Neural crest cell (in vitro differentiated cells): ENCODE data around the gene ADRB2. TPM values are rescaled to one million over a fixed set of nuclear protein-coding genes. Genes with fewer than 3 reads are reported as not detected.

Experiments
- DNase-seq: peaks from one replicate; pipeline ENCODE4 v3.0.0; 2021; ENCODE audit warnings: low read depth, mixed read lengths, low spot score
- H3K27ac Mint-ChIP-seq: one replicate; pipeline ENCODE4 v1.8.0; 2021; ENCODE audit warnings: mild to moderate bottlenecking, mixed read lengths; ENCODE audit not compliant: unreplicated experiment
- H3K27me3 Mint-ChIP-seq: 2 replicates; pipeline ENCODE4 v1.8.0; 2021; ENCODE audit warnings: low read depth, mild to moderate bottlenecking, mixed read lengths
- H3K36me3 Mint-ChIP-seq: 2 replicates; pipeline ENCODE4 v1.8.0; 2021; ENCODE audit warnings: low read depth, mild to moderate bottlenecking, mixed read lengths
- H3K4me1 Mint-ChIP-seq: 2 replicates; pipeline ENCODE4 v1.8.0; 2021; ENCODE audit warnings: mixed read lengths
- H3K4me3 Mint-ChIP-seq: one replicate; pipeline ENCODE4 v1.8.0; 2021; ENCODE audit warnings: mild to moderate bottlenecking, mixed read lengths
- H3K9me3 Mint-ChIP-seq: 2 replicates; pipeline ENCODE4 v1.8.0; 2021; ENCODE audit warnings: mixed read lengths
- long read RNA-seq: library from polyadenylated mRNA; unstranded; transcript quantifications from one replicate; pipeline ENCODE4 v2.0.0, GENCODE V29; 2020
- total RNA-seq: library from RNA; stranded (reverse); gene quantifications from 2 replicates; pipeline ENCODE4 v1.2.1, GENCODE V29; 2021
- TF ChIP-seq, protein P1 (sequence below): fragments of 200-600 bp; sonication (generic); conservative IDR thresholded peaks from 2 replicates; pipeline ENCODE4 v1.5.0; 2021; ENCODE audit warnings: antibody characterized with exemption, mild to moderate bottlenecking

Gene ADRB2
- 0.11 and 0.16 TPM in 2 replicates for total RNA-seq
- long read RNA-seq, result 0 reads

GRCh38 chr5:148826053-148826738, at the start of gene ADRB2:
Gene ADRB2, plus strand, starts transcription at chr5:148826611. Its CDS starts 221 bp downstream, at chr5:148826832.
- Mint-ChIP-seq H3K36me3 (no peaks in the 10 kb centered on the region), H3K4me1 (peaks cover 10% of the 10 kb centered on the region), H3K27ac (no peak within 1 kb of the TSS), H3K27me3 (peaks cover 82% of the 10 kb centered on the region), H3K9me3 (no peaks in the 10 kb centered on the region), H3K4me3 (peak within 1 kb of the TSS; percentile 88)
- TF ChIP-seq, protein P1, sequence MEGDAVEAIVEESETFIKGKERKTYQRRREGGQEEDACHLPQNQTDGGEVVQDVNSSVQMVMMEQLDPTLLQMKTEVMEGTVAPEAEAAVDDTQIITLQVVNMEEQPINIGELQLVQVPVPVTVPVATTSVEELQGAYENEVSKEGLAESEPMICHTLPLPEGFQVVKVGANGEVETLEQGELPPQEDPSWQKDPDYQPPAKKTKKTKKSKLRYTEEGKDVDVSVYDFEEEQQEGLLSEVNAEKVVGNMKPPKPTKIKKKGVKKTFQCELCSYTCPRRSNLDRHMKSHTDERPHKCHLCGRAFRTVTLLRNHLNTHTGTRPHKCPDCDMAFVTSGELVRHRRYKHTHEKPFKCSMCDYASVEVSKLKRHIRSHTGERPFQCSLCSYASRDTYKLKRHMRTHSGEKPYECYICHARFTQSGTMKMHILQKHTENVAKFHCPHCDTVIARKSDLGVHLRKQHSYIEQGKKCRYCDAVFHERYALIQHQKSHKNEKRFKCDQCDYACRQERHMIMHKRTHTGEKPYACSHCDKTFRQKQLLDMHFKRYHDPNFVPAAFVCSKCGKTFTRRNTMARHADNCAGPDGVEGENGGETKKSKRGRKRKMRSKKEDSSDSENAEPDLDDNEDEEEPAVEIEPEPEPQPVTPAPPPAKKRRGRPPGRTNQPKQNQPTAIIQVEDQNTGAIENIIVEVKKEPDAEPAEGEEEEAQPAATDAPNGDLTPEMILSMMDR, result no peak
- peak; percentile 74 for DNase-seq

GRCh38 chr5:148776780-148777179, 49.6 kb upstream of the ADRB2 start:
- H3K36me3 Mint-ChIP-seq, result no peaks in the 10 kb centered on the region
- H3K27ac Mint-ChIP-seq, result no peak overlapping the region
- TF ChIP-seq, protein P1, result no peak
- no peaks in the 10 kb centered on the region for H3K9me3 Mint-ChIP-seq
- no peak overlapping the region for H3K4me3 Mint-ChIP-seq
- H3K4me1 Mint-ChIP-seq, result no peaks in the 10 kb centered on the region
- no peak for DNase-seq
- H3K27me3 Mint-ChIP-seq, result peaks cover 17% of the 10 kb centered on the region

DNA sequence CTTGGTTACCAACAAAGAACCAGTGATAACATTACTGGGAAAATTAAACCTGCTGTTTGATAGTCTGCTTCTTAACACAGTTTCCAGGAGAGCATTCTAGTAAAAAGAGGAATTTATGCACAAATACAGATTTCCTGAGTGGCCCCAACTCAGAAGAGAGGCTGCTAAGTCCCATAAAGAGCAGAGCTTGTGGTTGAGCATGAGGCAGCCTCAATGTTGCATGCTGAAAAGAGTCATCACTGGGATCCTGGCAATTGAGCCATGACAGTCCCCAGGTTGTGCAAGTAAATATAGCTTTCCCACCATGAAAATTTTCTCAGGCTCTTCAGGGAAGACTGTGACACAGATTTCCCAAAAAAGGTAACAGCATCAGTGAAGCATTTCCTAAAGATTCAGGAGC, 47.5 kb upstream of the ADRB2 start:
- Mint-ChIP-seq H3K27me3 (peaks cover 4% of the 10 kb centered on the region), H3K9me3 (no peaks in the 10 kb centered on the region), H3K27ac (no peak overlapping the region), H3K36me3 (no peaks in the 10 kb centered on the region), H3K4me1 (no peaks in the 10 kb centered on the region), H3K4me3 (no peak overlapping the region)
- DNase-seq, result no peak
- TF ChIP-seq, protein P1, result no peak

- no peak for DNase-seq
- Mint-ChIP-seq H3K4me1 (no peaks in the 10 kb centered on the region), H3K36me3 (no peaks in the 10 kb centered on the region), H3K9me3 (no peaks in the 10 kb centered on the region), H3K4me3 (no peak overlapping the region), H3K27ac (no peak overlapping the region), H3K27me3 (no peaks in the 10 kb centered on the region)
- TF ChIP-seq, protein P1, result no peak
These were observed 45.7 kb upstream of the ADRB2 start for GRCh38 chr5:148780711-148781110.

DNA sequence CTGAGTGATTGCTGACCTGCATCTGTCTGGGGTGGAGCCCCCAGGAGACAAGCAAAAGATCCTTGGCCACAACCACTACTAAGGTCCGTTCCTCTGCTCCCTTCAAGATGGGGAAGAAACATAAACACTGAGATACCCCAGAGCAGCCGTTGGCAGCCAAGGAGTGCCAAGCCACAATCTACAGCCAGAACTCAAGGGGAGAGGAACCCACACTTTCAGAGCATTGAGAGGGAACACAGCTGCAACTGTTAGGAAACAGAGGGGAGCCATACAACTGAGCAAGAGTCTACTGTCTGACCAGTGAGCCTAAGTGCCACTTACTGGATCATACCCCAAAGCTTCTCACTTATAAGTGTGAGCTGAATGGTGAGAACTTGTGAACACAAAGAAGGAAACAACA, 44.6 kb upstream of the ADRB2 start:
- peaks cover 2% of the 10 kb centered on the region for H3K27me3 Mint-ChIP-seq
- no peaks in the 10 kb centered on the region for H3K36me3 Mint-ChIP-seq
- H3K9me3 Mint-ChIP-seq, result no peaks in the 10 kb centered on the region
- no peak overlapping the region for H3K27ac Mint-ChIP-seq
- H3K4me3 Mint-ChIP-seq, result no peak overlapping the region
- no peak for DNase-seq
- H3K4me1 Mint-ChIP-seq, result no peaks in the 10 kb centered on the region
- TF ChIP-seq, protein P1, result no peak
